A549 treated with ZK216348 at 1 μM for 4 hours (cell line): ENCODE data around the gene DCUN1D5. TPM values are rescaled to one million over a fixed set of nuclear protein-coding genes. Genes with fewer than 3 reads are reported as not detected.

Experiments used
- total RNA-seq: library from RNA; stranded (reverse); fragments of 200-300 nt; extraction: Qiagen RNA extraction; gene quantifications from 5 replicates; pipeline ENCODE4 v1.2.3, GENCODE V29; 2022; ENCODE audit warnings: low read depth

Gene DCUN1D5
- total RNA-seq, result 56.7 to 67.1 TPM (median 61.2 TPM) in 5 replicates

DNA sequence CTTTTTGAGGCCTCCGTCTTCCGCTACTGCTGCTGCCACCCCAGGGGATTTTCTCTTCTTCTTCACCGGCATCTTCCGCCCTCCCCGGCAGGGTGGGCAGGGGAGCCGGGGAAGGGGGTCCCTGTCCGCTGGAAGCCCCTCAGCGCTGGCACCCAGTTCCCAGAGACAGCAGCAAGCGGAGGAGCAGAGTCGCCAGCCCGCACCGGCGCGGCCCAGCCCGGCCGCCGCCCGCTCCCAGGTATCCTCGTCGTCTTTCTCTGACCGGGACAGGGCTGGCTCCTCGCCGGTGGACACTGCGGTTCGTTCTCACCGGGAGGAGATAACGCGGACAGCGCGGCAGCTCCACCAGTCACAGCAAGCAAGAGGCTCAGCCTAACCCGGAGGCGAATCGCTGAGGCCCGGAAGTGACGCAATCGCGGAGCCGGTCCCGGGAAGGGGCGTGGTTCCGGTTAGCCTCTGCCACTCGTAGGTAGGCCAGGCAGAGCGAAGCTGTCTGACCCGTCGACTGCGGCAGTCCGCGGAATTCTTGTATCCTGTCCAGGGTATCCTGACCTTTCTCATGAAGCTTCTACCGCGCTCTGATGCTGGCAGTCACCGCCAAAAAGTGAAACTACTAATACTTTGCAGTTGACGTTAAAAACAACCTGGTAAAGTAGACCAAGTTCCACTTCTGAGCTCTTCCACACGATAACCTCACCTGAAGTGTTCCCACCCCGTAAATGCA is at the start of gene DCUN1D5:
Gene DCUN1D5 (minus strand): TSS at position 360 of the 724 bp plus-strand sequence. CDS start 288 bp downstream, at position 72.

DNA sequence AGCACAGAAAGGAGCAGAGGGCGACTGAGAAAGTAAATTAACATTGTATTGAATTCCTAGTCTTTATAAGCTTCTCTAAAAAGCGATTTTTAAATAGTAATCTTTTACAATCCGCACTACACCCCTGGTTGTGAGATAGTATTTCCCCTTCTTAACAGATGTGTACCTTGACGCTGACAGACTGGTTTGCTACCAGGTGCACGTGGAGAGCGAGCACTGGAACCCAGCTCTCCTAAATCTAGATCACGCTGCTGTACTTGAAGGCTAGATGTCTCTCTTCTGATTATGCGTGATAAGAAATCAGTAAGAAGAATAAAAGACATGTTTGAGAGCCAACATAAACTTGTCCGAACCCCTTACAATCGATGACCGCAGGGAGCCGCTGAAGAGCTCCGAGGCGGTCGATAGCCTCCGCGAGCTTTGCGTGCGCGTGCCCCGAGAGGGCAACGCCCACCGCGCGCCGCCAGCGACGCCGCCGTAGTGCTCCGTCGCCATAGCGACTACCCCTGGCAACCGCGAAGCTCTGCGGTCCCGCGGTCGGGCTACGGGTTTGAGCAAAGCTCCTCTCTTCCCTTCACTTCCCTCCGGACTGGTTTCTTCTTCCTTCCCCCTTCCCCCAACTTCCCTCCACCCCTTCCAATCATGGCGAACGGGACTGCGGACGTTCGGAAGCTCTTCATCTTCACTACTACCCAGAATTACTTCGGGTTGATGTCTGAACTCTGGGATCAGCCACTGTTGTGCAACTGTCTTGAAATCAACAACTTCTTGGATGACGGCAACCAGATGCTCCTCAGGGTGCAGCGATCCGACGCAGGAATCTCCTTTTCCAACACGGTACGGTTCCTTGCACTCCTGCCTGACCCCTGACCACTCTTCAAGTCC is 17.2 kb upstream of the DCUN1D5 start, which contains the start of gene DYNC2H1:
Gene DYNC2H1 (plus strand): TSS at position 494 of the 885 bp plus-strand sequence. CDS start 149 bp downstream, at position 643.

Other genes starting within 250 kb of the DCUN1D5 start
- gene MMP3, start 248.6 kb downstream of the DCUN1D5 start, total RNA-seq, result not detected in 5 replicates
- gene MMP12, start 217.2 kb downstream of the DCUN1D5 start, total RNA-seq, result 0.12 to 0.13 TPM in 2 of 5 replicates, not detected in the others
- gene MMP13, start 136.4 kb downstream of the DCUN1D5 start, total RNA-seq, result 0.09 to 0.15 TPM in 2 of 5 replicates, not detected in the others
- gene DYNC2H1, start 17.3 kb upstream of the DCUN1D5 start, total RNA-seq, result 5.8 to 8.3 TPM (median 6.4 TPM) in 5 replicates